Measurements from ENCODE around the gene DUSP10.

DNA sequence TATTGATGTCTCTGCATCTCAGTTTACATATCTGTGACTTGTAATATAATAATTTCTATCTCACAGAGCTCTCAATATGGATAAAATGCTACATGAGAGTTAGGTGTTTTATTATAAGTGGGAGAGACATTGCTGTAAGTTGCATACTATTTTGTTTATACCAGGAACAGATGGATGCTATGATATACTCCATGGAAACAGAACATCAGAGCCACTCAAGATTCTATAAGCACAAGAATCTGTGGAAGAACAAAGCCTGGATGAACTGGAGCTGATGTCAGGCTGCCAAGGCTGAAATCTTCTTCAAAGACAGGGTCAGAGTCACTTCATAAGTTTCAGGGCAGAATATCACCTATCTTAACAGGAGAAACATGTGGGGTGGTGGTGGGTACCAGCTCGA lies 30.2 kb downstream of the DUSP10 start:
- TF ChIP-seq, protein P1, sequence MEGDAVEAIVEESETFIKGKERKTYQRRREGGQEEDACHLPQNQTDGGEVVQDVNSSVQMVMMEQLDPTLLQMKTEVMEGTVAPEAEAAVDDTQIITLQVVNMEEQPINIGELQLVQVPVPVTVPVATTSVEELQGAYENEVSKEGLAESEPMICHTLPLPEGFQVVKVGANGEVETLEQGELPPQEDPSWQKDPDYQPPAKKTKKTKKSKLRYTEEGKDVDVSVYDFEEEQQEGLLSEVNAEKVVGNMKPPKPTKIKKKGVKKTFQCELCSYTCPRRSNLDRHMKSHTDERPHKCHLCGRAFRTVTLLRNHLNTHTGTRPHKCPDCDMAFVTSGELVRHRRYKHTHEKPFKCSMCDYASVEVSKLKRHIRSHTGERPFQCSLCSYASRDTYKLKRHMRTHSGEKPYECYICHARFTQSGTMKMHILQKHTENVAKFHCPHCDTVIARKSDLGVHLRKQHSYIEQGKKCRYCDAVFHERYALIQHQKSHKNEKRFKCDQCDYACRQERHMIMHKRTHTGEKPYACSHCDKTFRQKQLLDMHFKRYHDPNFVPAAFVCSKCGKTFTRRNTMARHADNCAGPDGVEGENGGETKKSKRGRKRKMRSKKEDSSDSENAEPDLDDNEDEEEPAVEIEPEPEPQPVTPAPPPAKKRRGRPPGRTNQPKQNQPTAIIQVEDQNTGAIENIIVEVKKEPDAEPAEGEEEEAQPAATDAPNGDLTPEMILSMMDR (IDR thresholded peaks at IDR 0.05), result no peak
- no peak for TF ChIP-seq POLR2A (IDR thresholded peaks at IDR 0.05)
